BE2C (cell line): ENCODE results near the gene B3GNT3.
"Not testable (repeated sequence)": the region's sequence is repeated elsewhere in the genome, so short reads cannot be mapped to it uniquely, and the experiment has no call there.

Experiments used
- DNase-seq: peaks from one replicate; pipeline ENCODE4 v3.0.0-alpha.2; 2020
- H3K27me3 ChIP-seq: fragments of 250-450 bp; sonication (Bioruptor Pico); 2 replicates; pipeline ENCODE4 v1.5.1; 2020; ENCODE audit warnings: mild to moderate bottlenecking
- H3K36me3 ChIP-seq: fragments of 250-450 bp; sonication (Bioruptor Pico); 2 replicates; pipeline ENCODE4 v1.5.1; 2020; ENCODE audit warnings: mild to moderate bottlenecking
- H3K4me1 ChIP-seq: fragments of 250-450 bp; sonication (Bioruptor Pico); 2 replicates; pipeline ENCODE4 v1.5.1; 2020
- H3K4me3 ChIP-seq: 2 replicates; pipeline ENCODE4 v1.5.1; 2011; ENCODE audit warnings: low read depth, low read length
- H3K9me3 ChIP-seq: fragments of 250-450 bp; sonication (Bioruptor Pico); 2 replicates; pipeline ENCODE4 v1.5.1; 2020
- TF ChIP-seq, protein P1 (sequence below): IDR thresholded peaks from 2 replicates; pipeline ENCODE4 v1.5.1; 2012; ENCODE audit warnings: mild to moderate bottlenecking, low read depth, low read length

Gene B3GNT3

DNA sequence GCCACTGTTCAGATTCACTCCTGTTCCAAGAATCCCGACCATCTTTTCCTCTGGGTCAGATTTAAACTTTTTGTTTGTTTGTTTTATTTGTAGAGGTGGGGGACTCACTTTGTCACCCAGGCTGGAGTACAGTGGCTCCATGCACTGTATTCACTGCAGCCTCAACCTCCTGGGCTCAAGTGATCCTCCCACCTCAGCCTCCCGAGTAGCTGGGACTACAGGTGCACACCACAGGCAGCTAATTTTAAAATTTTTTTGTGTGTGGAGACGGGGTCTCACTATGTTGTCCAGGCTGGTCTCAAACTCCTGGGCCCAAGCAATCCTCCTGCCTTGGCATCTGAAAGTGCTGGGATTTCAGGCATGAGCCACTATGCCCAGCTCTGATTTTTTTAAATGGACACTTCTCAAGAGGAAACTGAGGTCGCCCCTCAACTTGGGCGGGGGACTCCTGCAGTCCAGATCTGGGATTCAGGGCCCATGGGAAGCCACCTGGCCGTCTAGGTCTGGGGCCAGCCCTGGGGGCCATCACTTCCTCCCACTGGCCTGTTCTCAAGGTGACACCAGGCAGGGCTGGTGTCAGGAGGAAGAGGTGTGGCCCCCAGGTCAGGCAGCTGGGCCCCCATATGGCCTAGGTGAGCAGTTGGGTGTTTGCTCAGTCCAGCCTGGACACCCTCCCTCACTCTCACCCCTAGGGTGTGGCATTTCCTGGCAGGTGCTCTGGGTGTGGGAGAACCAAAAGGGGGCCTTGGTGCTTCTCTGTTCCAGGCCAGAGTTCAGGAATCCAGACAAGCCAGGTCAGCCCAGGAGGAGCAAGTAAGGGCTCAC, 1.3 kb downstream of the B3GNT3 start:
- no peak for DNase-seq
- H3K9me3 ChIP-seq = no peaks in the 10 kb centered on the region
- TF ChIP-seq, protein P1, sequence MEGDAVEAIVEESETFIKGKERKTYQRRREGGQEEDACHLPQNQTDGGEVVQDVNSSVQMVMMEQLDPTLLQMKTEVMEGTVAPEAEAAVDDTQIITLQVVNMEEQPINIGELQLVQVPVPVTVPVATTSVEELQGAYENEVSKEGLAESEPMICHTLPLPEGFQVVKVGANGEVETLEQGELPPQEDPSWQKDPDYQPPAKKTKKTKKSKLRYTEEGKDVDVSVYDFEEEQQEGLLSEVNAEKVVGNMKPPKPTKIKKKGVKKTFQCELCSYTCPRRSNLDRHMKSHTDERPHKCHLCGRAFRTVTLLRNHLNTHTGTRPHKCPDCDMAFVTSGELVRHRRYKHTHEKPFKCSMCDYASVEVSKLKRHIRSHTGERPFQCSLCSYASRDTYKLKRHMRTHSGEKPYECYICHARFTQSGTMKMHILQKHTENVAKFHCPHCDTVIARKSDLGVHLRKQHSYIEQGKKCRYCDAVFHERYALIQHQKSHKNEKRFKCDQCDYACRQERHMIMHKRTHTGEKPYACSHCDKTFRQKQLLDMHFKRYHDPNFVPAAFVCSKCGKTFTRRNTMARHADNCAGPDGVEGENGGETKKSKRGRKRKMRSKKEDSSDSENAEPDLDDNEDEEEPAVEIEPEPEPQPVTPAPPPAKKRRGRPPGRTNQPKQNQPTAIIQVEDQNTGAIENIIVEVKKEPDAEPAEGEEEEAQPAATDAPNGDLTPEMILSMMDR = no peak
- H3K36me3 ChIP-seq = no peaks in the 10 kb centered on the region
- H3K4me3 ChIP-seq = no peak overlapping the region
- H3K27me3 ChIP-seq = peaks cover 5% of the 10 kb centered on the region; the same call in 1 of the 2 replicates
- H3K4me1 ChIP-seq = peaks cover 5% of the 10 kb centered on the region

GRCh38 chr19:17796838-17797423, 2.0 kb downstream of the B3GNT3 start:
- no peak overlapping the region for H3K4me3 ChIP-seq
- H3K36me3 ChIP-seq = no peaks in the 10 kb centered on the region
- DNase-seq = no peak
- H3K27me3 ChIP-seq = peaks cover 5% of the 10 kb centered on the region; the same call in 1 of the 2 replicates
- H3K9me3 ChIP-seq = no peaks in the 10 kb centered on the region
- TF ChIP-seq, protein P1 = no peak
- peaks cover 3% of the 10 kb centered on the region for H3K4me1 ChIP-seq

DNA sequence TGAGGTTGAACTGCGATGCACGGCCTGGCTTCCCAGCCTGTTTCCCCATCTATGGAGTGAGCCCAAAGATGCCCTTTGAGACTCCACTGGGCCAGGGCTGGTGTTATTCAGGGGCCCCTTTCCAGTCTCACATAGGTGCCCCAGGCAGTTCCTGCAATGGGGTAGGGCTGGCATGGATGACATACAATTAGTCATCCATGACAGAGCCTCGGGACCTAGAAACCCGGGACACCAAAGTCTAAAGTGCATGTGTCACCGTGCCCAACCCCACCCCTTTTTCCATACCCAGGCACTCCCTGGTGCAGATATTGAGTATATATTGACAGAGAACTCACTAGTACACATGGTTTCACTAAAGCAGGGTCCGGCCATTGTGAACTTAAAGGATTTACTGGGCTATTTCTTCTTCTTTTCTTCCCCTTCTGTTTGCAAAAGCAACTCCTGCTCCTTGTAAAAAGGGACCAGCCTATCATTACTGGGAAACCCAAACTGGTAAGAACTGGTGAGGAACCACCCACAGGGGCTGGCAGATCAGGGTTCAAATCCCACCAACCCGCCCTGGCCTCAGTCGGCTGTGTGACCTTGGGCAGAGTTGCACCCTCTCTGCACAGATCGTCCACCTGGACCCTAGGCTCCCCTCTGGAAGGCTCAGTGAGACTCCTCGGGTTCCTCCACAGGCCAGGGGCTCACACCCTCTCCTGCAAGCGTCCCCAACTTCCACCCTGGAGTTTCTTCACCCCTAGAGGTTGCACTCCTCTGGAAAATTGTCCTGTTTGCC, 2.7 kb downstream of the B3GNT3 start:
- H3K27me3 ChIP-seq = peaks cover 5% of the 10 kb centered on the region; the same call in 1 of the 2 replicates
- H3K36me3 ChIP-seq = no peaks in the 10 kb centered on the region
- peaks cover 3% of the 10 kb centered on the region for H3K4me1 ChIP-seq
- TF ChIP-seq, protein P1 = no peak
- peak; percentile 47 for DNase-seq
- H3K9me3 ChIP-seq = no peaks in the 10 kb centered on the region
- H3K4me3 ChIP-seq = no peak overlapping the region

DNA sequence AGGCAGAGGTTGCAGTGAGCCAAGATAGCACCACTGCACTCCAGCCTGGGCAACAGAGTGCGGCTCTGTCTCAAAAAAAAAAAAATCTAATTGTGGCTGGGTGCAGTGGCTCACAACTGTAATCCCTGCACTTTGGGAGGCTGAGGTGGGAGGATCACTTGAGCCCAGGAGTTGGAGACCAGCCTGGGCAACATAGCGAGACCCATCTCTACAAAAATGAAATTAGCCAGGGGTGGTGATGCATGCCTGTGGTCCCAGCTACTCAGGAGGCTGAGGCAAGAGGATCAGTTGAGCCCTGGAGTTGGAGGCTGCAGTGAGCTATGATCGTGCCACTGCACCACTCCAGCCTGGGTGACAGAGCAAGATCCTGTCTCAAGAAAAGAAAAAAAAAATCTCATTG, 3.7 kb downstream of the B3GNT3 start:
- not testable (repeated sequence) for H3K9me3 ChIP-seq, H3K36me3 ChIP-seq, DNase-seq, H3K27me3 ChIP-seq, H3K4me3 ChIP-seq, H3K4me1 ChIP-seq

GRCh38 chr19:17802137-17802858, 7.4 kb downstream of the B3GNT3 start:
- H3K36me3 ChIP-seq = no peaks in the 10 kb centered on the region
- no peak overlapping the region for H3K4me3 ChIP-seq
- TF ChIP-seq, protein P1 = no peak
- H3K9me3 ChIP-seq = no peaks in the 10 kb centered on the region
- no peaks in the 10 kb centered on the region for H3K4me1 ChIP-seq
- H3K27me3 ChIP-seq = no peaks in the 10 kb centered on the region
- no peak for DNase-seq

- Histone ChIP-seq H3K27me3 (no peaks in the 10 kb centered on the region), H3K36me3 (no peaks in the 10 kb centered on the region), H3K9me3 (no peaks in the 10 kb centered on the region), H3K4me3 (no peak overlapping the region), H3K4me1 (no peaks in the 10 kb centered on the region)
- TF ChIP-seq, protein P1 = no peak
- DNase-seq = no peak
Measured at GRCh38 chr19:17803264-17803896, 8.4 kb downstream of the B3GNT3 start.
